Measurements from ENCODE around the gene VPS41.

Gene VPS41

GRCh38 chr7:38905056-38905759 is 3.8 kb downstream of the VPS41 start:
- peak; percentile 55 for DNase-seq

DNA sequence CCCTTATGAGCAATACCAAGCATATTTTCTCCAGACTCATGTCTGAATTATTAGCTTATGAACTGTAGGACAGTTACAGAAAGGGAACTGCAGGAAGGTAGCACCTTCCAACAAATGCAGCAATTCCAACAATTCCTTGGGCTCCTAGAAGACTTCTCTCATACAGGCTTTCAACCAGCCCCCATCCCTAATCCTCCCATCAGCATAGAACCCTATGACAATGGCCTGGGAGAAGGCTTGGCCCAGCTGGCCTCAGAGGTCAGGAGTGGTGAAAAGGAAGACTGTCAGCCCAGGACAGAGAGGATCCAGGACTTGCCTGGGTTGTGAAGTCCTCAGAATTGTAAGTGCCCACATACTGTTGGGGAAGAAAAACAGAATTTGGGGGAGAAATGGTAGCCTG is 5.9 kb downstream of the VPS41 start:
- DNase-seq, result no peak

DNA sequence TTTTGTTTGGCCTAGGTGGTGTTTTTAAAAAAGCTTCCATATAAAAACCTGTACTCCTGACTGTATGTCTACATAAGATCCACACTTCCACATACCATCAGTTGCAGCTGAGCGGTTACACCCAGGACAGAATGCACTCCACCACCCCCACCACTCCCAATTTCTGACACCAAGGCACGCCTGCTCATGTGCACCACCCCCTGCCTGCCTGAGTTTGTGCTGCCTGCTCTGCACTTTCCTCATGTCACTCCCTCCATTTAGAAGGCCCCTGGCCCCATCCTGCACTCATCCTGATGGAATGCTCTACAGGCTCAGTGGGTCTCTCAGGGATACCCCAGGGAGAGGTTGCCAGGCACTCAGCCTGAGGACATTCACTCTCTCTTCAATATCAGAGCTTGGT is 6.5 kb downstream of the VPS41 start:
- DNase-seq, result no peak

DNA sequence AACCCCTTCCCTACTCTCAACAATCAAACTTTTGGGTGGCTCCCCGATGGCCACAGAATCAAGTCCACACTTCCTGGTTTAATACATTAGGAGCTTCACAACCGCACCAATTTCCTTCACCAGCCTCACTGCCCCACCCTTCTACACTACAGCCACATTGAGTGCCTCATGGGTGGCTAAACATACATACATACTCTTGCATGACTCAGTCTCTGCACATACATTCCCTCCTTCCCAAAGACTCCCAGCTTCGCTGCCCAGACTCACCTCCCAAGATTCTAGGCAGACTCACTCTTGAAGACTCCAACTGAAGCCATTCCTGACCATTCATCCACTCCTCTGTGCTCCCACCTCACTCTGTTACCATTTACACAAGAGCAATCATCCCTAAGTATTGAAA is 15.9 kb downstream of the VPS41 start:
- DNase-seq, result no peak

- no peak for DNase-seq
Observed at GRCh38 chr7:38890597-38890996, 18.4 kb downstream of the VPS41 start.

DNA sequence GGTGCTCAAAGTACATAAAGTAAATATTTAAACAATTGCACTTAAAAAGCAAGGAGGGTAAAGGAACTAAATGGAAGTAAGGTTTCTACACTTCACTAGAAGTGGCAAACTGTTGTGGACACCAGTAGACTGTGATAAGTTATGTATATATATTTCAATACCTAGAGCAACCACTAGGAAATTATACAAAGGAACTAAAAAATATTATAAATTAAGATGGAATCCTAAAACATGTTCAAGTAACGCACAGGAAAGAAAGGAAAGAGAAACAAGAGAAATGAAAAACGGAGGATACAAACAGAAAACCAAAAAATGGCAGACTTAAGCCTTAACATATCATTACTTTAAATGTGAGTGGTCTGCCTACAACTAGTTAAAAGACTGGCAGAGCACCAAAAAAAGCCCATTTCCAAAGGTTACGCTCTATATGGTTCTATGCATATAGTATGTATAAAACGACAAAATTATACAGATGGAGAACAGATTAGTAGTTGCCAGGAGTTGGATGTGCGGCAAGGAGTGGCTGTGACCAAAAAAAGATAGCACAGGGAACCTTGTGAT is 19.0 kb downstream of the VPS41 start:
- no peak for DNase-seq

- no peak for DNase-seq
Observed at GRCh38 chr7:38889079-38889478, 19.9 kb downstream of the VPS41 start.

GRCh38 chr7:38886265-38886664 is 22.7 kb downstream of the VPS41 start:
- no peak for DNase-seq

DNA sequence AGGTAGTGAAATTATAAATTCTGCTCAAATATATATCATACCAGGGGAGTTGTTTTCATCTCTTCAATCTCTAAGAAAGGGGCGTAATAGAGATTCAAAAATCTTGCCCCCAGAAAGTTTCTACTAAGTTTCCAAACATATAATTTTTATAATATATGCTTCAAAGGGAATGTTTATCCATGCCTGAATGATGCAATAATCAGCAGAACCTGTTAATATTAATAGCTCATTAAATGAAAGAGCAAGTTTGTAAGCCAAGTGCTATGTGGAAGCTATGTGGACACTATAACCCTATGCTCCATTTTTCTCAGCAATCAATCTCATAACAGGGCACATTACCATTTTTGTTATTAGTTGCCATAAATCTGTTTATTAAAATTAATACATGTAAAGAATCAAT is 25.3 kb downstream of the VPS41 start:
- DNase-seq, result no peak

DNA sequence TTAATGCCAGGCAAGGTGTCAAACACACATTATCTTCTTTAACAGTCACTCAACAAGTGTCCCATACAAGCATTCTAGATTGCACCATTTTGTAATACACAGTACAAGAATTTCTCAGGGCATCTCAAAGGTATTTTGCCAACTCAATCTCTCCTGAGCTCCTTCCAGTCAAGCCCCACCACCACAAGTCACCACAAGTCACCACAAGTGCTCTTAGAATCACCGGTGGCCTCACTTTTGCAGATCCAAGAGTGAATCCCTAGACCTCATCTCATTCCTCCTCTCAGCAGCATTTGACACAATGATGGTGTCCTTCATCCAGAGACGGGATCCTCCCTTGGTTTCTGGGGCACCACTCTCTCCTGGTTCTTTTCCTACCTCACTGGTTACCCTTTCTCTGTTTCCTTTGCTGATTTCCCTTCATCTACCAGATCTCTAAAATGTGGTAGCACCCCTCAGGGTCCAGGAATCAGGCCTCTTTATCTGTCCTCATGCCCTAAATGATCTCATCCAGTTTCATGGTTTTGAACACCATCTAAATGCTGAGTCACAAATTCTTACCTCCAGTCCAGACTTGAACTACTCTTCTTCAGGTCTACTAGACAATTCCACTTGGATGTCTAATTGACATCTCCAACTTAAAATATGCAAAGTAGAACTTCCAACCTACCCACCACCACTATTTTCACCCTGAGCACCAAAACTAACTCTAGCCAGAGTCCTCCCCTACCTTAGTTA is 26.9 kb downstream of the VPS41 start:
- DNase-seq, result no peak

GRCh38 chr7:38881015-38881414 is 28.0 kb downstream of the VPS41 start:
- no peak for DNase-seq

DNA sequence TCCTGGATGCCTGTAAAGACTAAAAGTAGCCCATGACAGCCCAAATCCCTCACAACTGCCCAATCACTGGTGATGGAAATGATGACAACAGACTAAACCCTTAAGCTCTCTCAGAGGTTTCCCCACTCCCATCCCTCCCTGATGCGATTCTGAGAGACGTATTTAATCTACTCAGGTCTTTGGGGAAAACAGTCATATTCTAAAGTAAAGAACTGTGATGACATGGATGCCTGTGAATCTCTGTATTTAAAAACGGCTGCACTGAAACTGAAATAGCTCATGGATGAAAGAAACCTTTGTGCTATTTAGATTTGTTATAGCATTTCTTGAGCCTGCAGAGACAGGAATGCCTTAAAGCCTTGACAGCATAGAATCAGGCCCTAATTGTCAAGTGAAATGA is 28.5 kb downstream of the VPS41 start:
- no peak for DNase-seq

GRCh38 chr7:38880035-38880434 is 29.0 kb downstream of the VPS41 start:
- DNase-seq, result peak; percentile 1

- peak; percentile 48 for DNase-seq
Observed at GRCh38 chr7:38878694-38879457, 30.1 kb downstream of the VPS41 start.

DNA sequence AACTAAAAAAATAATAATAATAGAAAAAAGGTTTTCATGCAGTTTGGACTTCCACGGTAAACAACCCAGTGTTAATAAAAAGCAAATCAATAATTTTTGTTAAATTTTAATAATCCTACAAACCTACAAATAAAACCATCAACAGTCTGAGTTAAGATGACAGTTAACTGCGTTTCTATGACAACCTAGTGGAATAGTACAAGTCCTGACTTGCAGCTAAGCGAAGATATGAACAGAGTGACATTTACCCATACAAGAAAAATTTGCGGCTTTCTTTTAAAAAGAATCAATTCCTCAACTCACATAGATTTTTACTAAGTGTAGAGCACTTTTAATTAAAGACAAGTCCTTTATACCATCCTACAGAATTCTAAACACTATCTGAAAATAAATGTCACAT is 35.6 kb downstream of the VPS41 start:
- DNase-seq, result no peak

DNA sequence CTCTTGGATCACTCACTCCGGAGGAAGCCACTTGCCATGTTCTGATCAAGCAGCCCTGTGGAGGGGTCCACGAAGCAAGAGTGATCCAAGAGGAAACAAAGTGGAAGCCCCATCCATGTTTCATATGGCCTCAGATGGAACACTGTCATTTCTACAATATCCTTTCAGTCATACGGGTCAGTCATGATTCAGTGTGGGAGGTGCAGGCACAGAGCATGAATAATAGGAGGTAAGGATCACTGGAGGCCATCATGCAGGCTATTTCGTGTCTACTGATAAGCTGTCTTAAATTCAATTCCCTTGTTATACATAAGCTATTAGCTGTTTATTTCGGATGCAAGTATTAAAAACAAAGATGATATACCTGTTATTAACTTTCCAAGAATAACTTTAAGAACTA is 36.8 kb downstream of the VPS41 start:
- no peak for DNase-seq

- no peak for DNase-seq
Observed at GRCh38 chr7:38870147-38870546, 38.8 kb downstream of the VPS41 start.

- no peak for DNase-seq
Observed at GRCh38 chr7:38863601-38864291, 45.2 kb downstream of the VPS41 start.

- DNase-seq, result no peak
Observed at GRCh38 chr7:38862666-38863065, 46.3 kb downstream of the VPS41 start.

DNA sequence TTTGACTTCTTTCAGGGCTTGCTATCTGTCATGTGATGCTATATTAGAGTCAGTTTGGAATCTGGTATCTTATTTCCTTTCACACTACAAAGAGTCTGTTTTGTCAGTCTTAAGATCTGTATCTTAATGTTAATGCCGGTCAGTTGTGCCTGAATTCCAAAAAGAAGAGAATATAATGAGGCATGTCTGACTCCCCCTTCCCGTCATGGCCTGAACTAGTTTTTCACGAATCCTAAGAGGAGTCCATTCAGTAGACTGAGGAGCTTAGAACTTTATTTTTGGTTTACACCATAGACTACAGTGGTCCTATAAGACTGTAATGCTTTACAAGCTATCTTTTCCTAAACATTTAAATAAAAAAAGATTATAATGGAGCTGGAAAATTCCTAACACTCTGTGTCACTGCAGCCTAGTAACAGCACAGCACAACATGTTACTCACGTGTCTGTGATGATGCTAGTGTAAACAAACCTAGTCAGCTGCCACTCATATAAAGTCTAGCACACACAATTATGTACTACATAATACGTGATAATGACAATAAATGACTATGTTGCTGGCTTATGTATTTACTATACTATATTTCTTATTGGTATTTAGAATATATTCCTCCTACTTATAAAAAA is 50.6 kb downstream of the VPS41 start:
- no peak for DNase-seq

- DNase-seq, result peak; percentile 13
Observed at GRCh38 chr7:38855867-38856266, 53.1 kb downstream of the VPS41 start.

GRCh38 chr7:38855386-38855785 is 53.6 kb downstream of the VPS41 start:
- DNase-seq, result peak; percentile 55

Measured in MV-4-11 (cell line).